Gastrocnemius medialis (tissue), 4 donors: ENCODE measurements around the gene TFAP2A. TPM values are rescaled to one million over a fixed set of nuclear protein-coding genes. Genes with fewer than 3 reads are reported as not detected.

ENCODE experiments used
- ATAC-seq, 2 donors: fragments of 150-250 bp; one replicate each; pipeline ENCODE4 v1.9.1; 2016
- DNase-seq, 2 donors: peaks; one replicate each; pipeline ENCODE4 v3.0.0-alpha.2; 2019
- H3K27ac ChIP-seq, 4 donors: fragments of 200-600 bp; sonication (generic); 1 replicate in 1 of 4; 2 replicates in 3 of 4; pipeline ENCODE4 v1.5.1; 2016 to 2018; ENCODE audit warnings: mild to moderate bottlenecking in 2 of 4, moderate library complexity in 1 of 4
- H3K27me3 ChIP-seq, 3 donors: fragments of 200-600 bp; sonication (generic) in 2 of 3; 1 replicate in 1 of 3; 2 replicates in 2 of 3; pipeline versions ENCODE4 v1.5.1 to v1.6.0; 2016 to 2019; ENCODE audit warnings: mild to moderate bottlenecking in 1 of 3, moderate library complexity in 1 of 3
- H3K36me3 ChIP-seq, 2 donors: fragments of 200-600 bp; sonication (generic) in 1 of 2; one replicate each; pipeline ENCODE4 v1.5.1; 2017 to 2018
- H3K4me1 ChIP-seq, 2 donors: fragments of 200-600 bp; sonication (generic) in 1 of 2; one replicate each; pipeline ENCODE4 v1.5.1; 2016 to 2017; ENCODE audit warnings: mild to moderate bottlenecking in 2 of 2
- H3K4me3 ChIP-seq, 4 donors: fragments of 200-600 bp; sonication (generic) in 3 of 4; 1 replicate in 1 of 4; 2 replicates in 3 of 4; pipeline ENCODE4 v1.5.1; 2016 to 2019; ENCODE audit warnings: mild to moderate bottlenecking in 2 of 4
- H3K9me3 ChIP-seq, 3 donors: fragments of 200-600 bp; sonication (generic) in 2 of 3; 1 replicate in 1 of 3; 2 replicates in 2 of 3; pipeline ENCODE4 v1.5.1; 2016 to 2019
- POLR2A ChIP-seq, 2 donors: fragments of 450-650 bp; IDR thresholded peaks; one replicate each; pipeline ENCODE4 v1.6.1; 2017; ENCODE audit warnings: antibody characterized with exemption in 2 of 2, mild to moderate bottlenecking in 2 of 2, moderate library complexity in 2 of 2
- in situ Hi-C, 4 donors: fragments of 200-750 bp; cut with MboI; loops; one replicate each; pipeline versions ENCODE4 v1.15.0 to v1.8.0; 2017; ENCODE audit warnings: low sequenced_read_pairs in 4 of 4
- intact Hi-C: fragments of 100-400 bp; cut with DNase I; formaldehyde crosslinking; loops from one replicate; pipeline ENCODE4 v1.15.1; 2023; ENCODE audit warnings: low total_unique reads
- total RNA-seq, 4 donors: library from RNA; depleted of rRNA; stranded (reverse); fragments of >200 nt; gene quantifications; one replicate each; pipeline versions ENCODE4 v1.1.0 to v1.2.3, GENCODE V29; 2016
- TF ChIP-seq, protein P1 (sequence below), 5 experiments: fragments of 450-650 bp in 3 of 5; fragments of 200-600 bp in 2 of 5; sonication (generic) in 2 of 5; IDR thresholded peaks in 4 of 5; conservative IDR thresholded peaks in 1 of 5; 1 replicate in 4 of 5; 2 replicates in 1 of 5; pipeline ENCODE4 v1.5.1; 2016 to 2019; ENCODE audit warnings: antibody characterized with exemption in 5 of 5, mild to moderate bottlenecking in 3 of 5, moderate library complexity in 3 of 5

Gene TFAP2A
- total RNA-seq, 4 donors from 2014 or later, result not detected

DNA sequence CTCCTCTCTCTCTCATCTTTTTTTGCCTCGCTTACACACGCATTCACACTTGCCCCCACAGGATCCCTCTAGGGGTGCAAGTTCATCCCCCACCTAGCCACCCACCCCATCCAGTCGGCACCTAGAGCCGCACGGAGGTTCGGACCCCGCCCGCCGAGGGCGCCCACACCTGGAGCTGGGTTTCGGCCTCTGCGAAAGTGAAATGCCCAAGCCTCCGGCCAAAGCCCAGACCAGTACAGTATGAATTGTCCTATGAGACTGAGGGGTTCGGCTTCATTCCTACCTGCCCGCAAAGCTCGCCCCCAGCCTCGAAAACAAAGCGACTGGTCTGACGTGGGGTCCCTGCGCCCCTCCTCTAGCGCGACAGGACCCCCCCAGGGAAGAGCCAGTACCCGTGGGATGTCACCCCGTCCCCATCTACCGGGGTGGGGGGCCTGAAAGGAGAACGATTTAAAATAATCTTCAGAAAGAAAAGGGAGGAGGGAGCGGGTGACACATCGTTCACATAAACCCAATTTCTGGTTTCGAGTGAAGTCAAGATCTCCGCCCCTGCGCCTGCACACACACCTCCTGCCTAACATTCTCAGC lies 1.5 kb downstream of the TFAP2A start:
- no peak for DNase-seq
- in situ Hi-C loops, result no loop called here
- no peak for ATAC-seq
- Histone ChIP-seq H3K4me3 (peak overlapping the region; percentile 65 to 93 (median 68)), H3K27me3 (peaks cover 94 to 100% (median 100%) of the 10 kb centered on the region in 3 donors), H3K27ac (no peak overlapping the region), H3K9me3 (no peaks in the 10 kb centered on the region), H3K36me3 (no peaks in the 10 kb centered on the region), H3K4me1 (peaks cover 25 to 42% of the 10 kb centered on the region in 2 donors)
- TF ChIP-seq, protein P1, sequence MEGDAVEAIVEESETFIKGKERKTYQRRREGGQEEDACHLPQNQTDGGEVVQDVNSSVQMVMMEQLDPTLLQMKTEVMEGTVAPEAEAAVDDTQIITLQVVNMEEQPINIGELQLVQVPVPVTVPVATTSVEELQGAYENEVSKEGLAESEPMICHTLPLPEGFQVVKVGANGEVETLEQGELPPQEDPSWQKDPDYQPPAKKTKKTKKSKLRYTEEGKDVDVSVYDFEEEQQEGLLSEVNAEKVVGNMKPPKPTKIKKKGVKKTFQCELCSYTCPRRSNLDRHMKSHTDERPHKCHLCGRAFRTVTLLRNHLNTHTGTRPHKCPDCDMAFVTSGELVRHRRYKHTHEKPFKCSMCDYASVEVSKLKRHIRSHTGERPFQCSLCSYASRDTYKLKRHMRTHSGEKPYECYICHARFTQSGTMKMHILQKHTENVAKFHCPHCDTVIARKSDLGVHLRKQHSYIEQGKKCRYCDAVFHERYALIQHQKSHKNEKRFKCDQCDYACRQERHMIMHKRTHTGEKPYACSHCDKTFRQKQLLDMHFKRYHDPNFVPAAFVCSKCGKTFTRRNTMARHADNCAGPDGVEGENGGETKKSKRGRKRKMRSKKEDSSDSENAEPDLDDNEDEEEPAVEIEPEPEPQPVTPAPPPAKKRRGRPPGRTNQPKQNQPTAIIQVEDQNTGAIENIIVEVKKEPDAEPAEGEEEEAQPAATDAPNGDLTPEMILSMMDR (IDR thresholded peaks at IDR 0.05 in 4 of 5, conservative IDR thresholded peaks at IDR 0.05 in 1 of 5), result no peak
- no peak for TF ChIP-seq POLR2A (IDR thresholded peaks at IDR 0.05)
- intact Hi-C loops, result no loop called here

DNA sequence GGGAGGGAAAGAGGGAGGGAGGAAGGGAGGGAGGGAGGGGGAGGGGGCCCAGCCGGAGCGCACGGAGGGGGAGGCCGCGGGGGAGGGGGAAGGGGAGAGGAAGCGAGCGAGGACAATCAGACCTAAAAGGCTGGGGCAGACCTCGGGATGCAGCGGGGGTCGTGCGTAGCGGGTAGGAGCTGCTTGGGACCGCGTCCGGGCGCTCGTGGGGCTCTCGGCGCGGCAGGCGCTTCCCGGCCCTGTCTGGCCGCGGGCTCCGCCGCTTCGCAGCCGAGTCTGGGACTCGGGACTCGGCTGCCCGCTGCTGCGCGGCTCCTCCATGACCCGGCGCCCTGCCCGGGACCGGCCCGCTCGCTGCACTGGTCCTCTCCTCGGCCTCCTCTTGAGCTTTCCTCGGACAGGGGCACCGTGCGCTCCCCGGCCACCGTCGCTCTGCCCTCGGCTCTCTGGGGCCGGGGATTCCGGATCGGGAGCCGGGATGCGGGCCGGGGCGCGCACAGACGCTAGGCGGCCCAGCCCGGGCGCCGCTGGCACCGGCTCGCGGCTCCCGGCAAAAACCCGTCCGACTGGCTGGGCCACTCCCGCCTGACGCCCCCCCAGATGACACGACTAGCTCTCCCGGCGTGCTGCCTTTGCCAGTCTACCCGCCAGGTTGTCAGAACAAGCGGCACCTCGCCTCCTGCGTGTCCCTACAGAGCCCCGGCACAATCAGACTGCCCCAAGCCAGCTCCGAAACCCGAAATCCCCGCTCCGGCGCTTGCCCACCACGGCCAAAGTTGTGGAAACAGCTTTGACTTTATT lies 2.2 kb downstream of the TFAP2A start:
- Histone ChIP-seq H3K4me3 (peak overlapping the region; percentile 65 to 93 (median 68)), H3K9me3 (no peaks in the 10 kb centered on the region), H3K36me3 (no peaks in the 10 kb centered on the region), H3K27me3 (peaks cover 94 to 100% (median 99%) of the 10 kb centered on the region in 3 donors), H3K27ac (no peak overlapping the region), H3K4me1 (peaks cover 25 to 42% of the 10 kb centered on the region in 2 donors)
- in situ Hi-C loops, result no loop called here
- intact Hi-C loops, result no loop called here
- no peak for DNase-seq
- ATAC-seq, result peak in 1 of 2 donors; percentile 23
- no peak for TF ChIP-seq POLR2A (IDR thresholded peaks at IDR 0.05)
- TF ChIP-seq, protein P1 (IDR thresholded peaks at IDR 0.05 in 4 of 5, conservative IDR thresholded peaks at IDR 0.05 in 1 of 5), result no peak

DNA sequence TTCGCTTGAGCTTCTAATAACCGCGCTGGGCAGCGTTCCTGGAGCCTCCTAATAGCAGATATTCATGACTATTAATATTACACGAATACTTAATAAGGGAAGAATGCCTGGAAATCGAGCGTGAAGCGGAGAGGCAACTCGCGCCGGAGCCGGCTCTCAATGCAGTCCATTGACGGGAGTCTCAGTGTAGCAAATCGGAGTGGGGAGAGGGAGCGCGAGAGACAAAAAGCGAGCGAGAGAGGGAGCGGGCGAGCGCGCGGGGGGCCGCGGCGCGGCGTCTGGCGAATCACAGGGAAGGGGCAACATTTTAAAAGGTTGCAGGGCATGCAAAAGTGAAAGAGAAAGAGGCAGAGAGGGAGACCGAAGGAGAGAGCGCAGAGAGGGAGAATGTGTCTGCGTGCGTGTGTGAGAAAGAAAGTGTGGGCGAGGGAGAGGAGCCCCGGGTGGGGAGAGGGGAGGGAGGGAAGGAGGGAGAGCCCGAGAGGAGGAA lies 2.9 kb downstream of the TFAP2A start:
- H3K9me3 ChIP-seq, result no peaks in the 10 kb centered on the region
- in situ Hi-C loops, result no loop called here
- peaks cover 25 to 42% of the 10 kb centered on the region in 2 donors for H3K4me1 ChIP-seq
- no peak for DNase-seq
- intact Hi-C loops, result no loop called here
- peak in 1 of 2 donors; percentile 33 for ATAC-seq
- H3K4me3 ChIP-seq, result peak overlapping the region; percentile 65 to 93 (median 68)
- peak overlapping the region in 2 of 4 donors; percentile 5 to 13 for H3K27ac ChIP-seq
- no peaks in the 10 kb centered on the region for H3K36me3 ChIP-seq
- H3K27me3 ChIP-seq, result peaks cover 94 to 100% (median 99%) of the 10 kb centered on the region in 3 donors
- TF ChIP-seq, protein P1 (IDR thresholded peaks at IDR 0.05 in 4 of 5, conservative IDR thresholded peaks at IDR 0.05 in 1 of 5), result no peak
- no peak for TF ChIP-seq POLR2A (IDR thresholded peaks at IDR 0.05)

DNA sequence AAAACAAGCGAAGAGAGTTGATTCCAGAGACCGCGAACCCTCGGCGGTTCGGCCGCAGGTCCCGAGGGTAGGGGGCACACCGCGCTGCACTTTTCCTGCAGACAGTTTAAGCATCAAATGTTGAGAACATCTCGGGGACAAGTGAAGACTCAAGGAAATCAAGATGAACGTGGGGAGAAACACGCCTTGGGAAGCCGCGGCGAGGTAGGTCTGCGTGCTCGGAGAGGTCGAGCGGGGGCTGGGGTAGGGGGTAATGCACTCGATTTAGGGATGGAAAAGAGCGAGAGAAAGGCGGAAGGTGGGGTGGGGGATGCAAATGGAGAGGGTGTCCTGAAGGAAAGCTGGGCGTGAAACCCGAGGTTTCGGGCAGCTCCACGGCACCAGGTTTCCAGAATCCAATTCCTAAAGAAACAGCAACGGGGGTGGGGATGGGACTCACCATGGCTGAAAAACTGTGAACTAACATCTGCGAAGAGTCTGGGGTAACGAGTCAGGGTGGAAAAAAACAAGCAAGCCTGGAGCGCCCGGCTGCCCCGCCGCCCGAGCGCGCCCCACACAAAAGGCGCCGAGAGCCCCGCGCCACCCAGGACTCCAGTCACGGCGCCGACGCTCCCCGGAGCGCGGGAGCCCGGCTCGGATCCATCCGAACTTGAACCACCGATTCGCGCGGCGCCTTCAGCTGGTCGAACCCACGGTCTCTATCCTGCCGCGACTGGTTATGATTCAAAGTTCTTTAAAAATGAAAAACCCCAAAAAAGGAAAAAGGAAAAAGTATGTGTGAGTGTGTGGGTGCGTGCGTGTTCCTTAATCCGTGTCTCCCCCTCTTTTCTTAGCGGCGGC lies 3.5 kb downstream of the TFAP2A start:
- Histone ChIP-seq H3K4me1 (peaks cover 25 to 42% of the 10 kb centered on the region in 2 donors), H3K27me3 (peaks cover 92 to 100% (median 99%) of the 10 kb centered on the region in 3 donors), H3K4me3 (peak overlapping the region; percentile 65 to 93 (median 68)), H3K9me3 (no peaks in the 10 kb centered on the region), H3K27ac (peak overlapping the region in 1 of 4 donors; percentile 5), H3K36me3 (no peaks in the 10 kb centered on the region)
- TF ChIP-seq POLR2A (IDR thresholded peaks at IDR 0.05), result no peak
- TF ChIP-seq, protein P1 (IDR thresholded peaks at IDR 0.05 in 4 of 5, conservative IDR thresholded peaks at IDR 0.05 in 1 of 5), result no peak
- no peak for ATAC-seq
- DNase-seq, result no peak
- in situ Hi-C loops (no loop called here), intact Hi-C loops (no loop called here)
